HepG2 (cell line): ENCODE measurements around the gene SEC14L5. TPM values are rescaled to one million over a fixed set of nuclear protein-coding genes. Genes with fewer than 3 reads are reported as not detected.
A peak's percentile ranks its signal among the peaks of the same experiment; 100 is the strongest.

Source experiments
- ATAC-seq: fragments of 200-7000 bp; cut with Tn5 transposase; 3 replicates; pipeline ENCODE4 v1.9.1; 2020; ENCODE audit warnings: mild to moderate bottlenecking, moderate library complexity
- BruUV-seq: library from RNA; stranded (reverse); fragments of 400-500 nt; replicated peaks from 2 replicates; lab custom pipeline; 2021; lab: Mats Ljungman, UMichigan
- CTCF ChIA-PET: fragments of 300-600 bp; formaldehyde crosslinking; extraction: SDS; loops from one replicate; lab custom pipeline; 2021; ENCODE audit warnings: low total read pairs, inconsistent platforms, low intra/inter-chr PET ratio; lab: Yijun Ruan, JAX
- POLR2A ChIA-PET: fragments of 350-600 bp; sonication (Branson Sonifier 250); formaldehyde crosslinking; loops from one replicate; lab custom pipeline; 2020; ENCODE audit warnings: antibody characterized with exemption, inconsistent platforms; lab: Yijun Ruan, JAX
- DNase-seq: peaks from one replicate; pipeline ENCODE4 v3.0.0-alpha.2; 2015; ENCODE audit warnings: low spot score
- FAIRE-seq: peaks from 3 replicates; lab custom pipeline; 2011; peaks lifted over from hg19 to GRCh38; lab: Jason Lieb, UNC
- H2AFZ ChIP-seq: one replicate; pipeline ENCODE4 v1.6.1; 2011; ENCODE audit warnings: low read length, inconsistent platforms
- H3K27ac ChIP-seq: fragments of 300-600 bp; 3 replicates; pipeline ENCODE4 v1.8.0; 2011; ENCODE audit warnings: mixed run types, mild to moderate bottlenecking, mixed read lengths, low read length, inconsistent platforms; ENCODE audit not compliant: insufficient read depth; ENCODE audit errors: extremely low read length
- H3K27me3 ChIP-seq, 2 experiments: fragments of 200-600 bp in 1 of 2; 2 replicates in 1 of 2; 3 replicates in 1 of 2; pipeline versions ENCODE4 v1.6.0 to v1.8.0; 2011; ENCODE audit warnings: low read length in 2 of 2, mild to moderate bottlenecking in 2 of 2, moderate library complexity in 2 of 2, inconsistent platforms in 1 of 2; ENCODE audit not compliant: insufficient read depth in 2 of 2, control insufficient read depth in 1 of 2
- H3K36me3 ChIP-seq, 2 experiments: fragments of 200-600 bp in 1 of 2; replicated peaks in 1 of 2; 2 replicates in 1 of 2; 3 replicates in 1 of 2; pipeline versions ENCODE4 v1.5.1 to v1.8.0; 2011; ENCODE audit warnings: low read length in 2 of 2, inconsistent platforms in 1 of 2; ENCODE audit not compliant: insufficient read depth in 2 of 2, control insufficient read depth in 1 of 2
- H3K4me1 ChIP-seq: 2 replicates; pipeline ENCODE4 v1.5.1; 2012; ENCODE audit warnings: low read length, inconsistent platforms; ENCODE audit not compliant: insufficient read depth
- H3K4me2 ChIP-seq: 2 replicates; pipeline ENCODE4 v1.6.0; 2011; ENCODE audit warnings: low read depth, low read length, inconsistent platforms
- H3K4me3 ChIP-seq, 3 experiments: fragments of 200-600 bp in 1 of 3; sonication (generic), shearing (Covaris generic) in 1 of 3; replicated peaks in 1 of 3; 2 replicates each; pipeline ENCODE4 v1.5.1; 2011 to 2016; ENCODE audit warnings: low read length in 3 of 3, inconsistent platforms in 2 of 3, low read depth in 2 of 3, mild to moderate bottlenecking in 2 of 3, control low read depth in 1 of 3, mixed read lengths in 1 of 3; ENCODE audit not compliant: insufficient read depth in 1 of 3
- H3K79me2 ChIP-seq: one replicate; pipeline ENCODE4 v1.6.1; 2011; ENCODE audit warnings: low read length, inconsistent platforms; ENCODE audit not compliant: insufficient read depth
- H3K9ac ChIP-seq: 2 replicates; pipeline ENCODE4 v1.6.0; 2011; ENCODE audit warnings: mild to moderate bottlenecking, low read depth, low read length, inconsistent platforms; ENCODE audit not compliant: insufficient read depth
- H3K9me3 ChIP-seq: 2 replicates; pipeline ENCODE4 v1.5.1; 2012; ENCODE audit warnings: mild to moderate bottlenecking, low read length
- H4K20me1 ChIP-seq: 2 replicates; pipeline ENCODE4 v1.6.0; 2011; ENCODE audit warnings: inconsistent platforms, mild to moderate bottlenecking, low read length, moderate library complexity; ENCODE audit not compliant: insufficient read depth
- FOXA1 ChIP-seq, 2 experiments: fragments of 450-650 bp in 1 of 2; sonication (generic) in 1 of 2; formaldehyde crosslinking in 1 of 2; IDR thresholded peaks; 2 replicates each; pipeline versions ENCODE4 v1.4.0 to v1.6.1; 2016 to 2020; ENCODE audit warnings: missing genetic modification reagents in 1 of 2
- ISL2 ChIP-seq: sonication (generic); formaldehyde crosslinking; IDR thresholded peaks from 2 replicates; pipeline ENCODE4 v1.5.0; 2020; ENCODE audit warnings: missing genetic modification reagents
- PHF21A ChIP-seq: sonication (generic); formaldehyde crosslinking; IDR thresholded peaks from 2 replicates; pipeline ENCODE4 v1.5.0; 2020; ENCODE audit warnings: mild to moderate bottlenecking, missing genetic modification reagents
- PHF8 ChIP-seq: sonication (generic); formaldehyde crosslinking; IDR thresholded peaks from 2 replicates; pipeline ENCODE4 v1.5.0; 2020; ENCODE audit warnings: missing genetic modification reagents
- RFX5 ChIP-seq: IDR thresholded peaks from 2 replicates; pipeline ENCODE4 v1.6.1; 2011; ENCODE audit warnings: low read depth, low read length, improper control_type of control experiment
- SRSF9 ChIP-seq: fragments of 200-400 bp; formaldehyde crosslinking; IDR thresholded peaks from 2 replicates; pipeline ENCODE4 v1.6.1; 2018; ENCODE audit warnings: borderline replicate concordance, mild to moderate bottlenecking, low read depth, low read length; ENCODE audit not compliant: insufficient read depth, poor library complexity, severe bottlenecking
- ZBTB38 ChIP-seq: sonication (generic); formaldehyde crosslinking; IDR thresholded peaks from 2 replicates; pipeline ENCODE4 v1.5.1; 2020; ENCODE audit warnings: mild to moderate bottlenecking, missing genetic modification reagents
- ZFY ChIP-seq: sonication (generic); formaldehyde crosslinking; IDR thresholded peaks from 2 replicates; pipeline ENCODE4 v1.4.0; 2020; ENCODE audit warnings: missing genetic modification reagents
- ZNF292 ChIP-seq: sonication (generic); formaldehyde crosslinking; IDR thresholded peaks from 2 replicates; pipeline ENCODE4 v1.8.1; 2022; ENCODE audit warnings: mild to moderate bottlenecking, low read depth, missing genetic modification reagents, borderline replicate concordance
- ZNF350 ChIP-seq: sonication (generic); formaldehyde crosslinking; IDR thresholded peaks from 2 replicates; pipeline ENCODE4 v1.4.0; 2020; ENCODE audit warnings: mild to moderate bottlenecking, low read depth, missing genetic modification reagents, borderline replicate concordance
- ZNF558 ChIP-seq: sonication (generic); formaldehyde crosslinking; IDR thresholded peaks from 2 replicates; pipeline ENCODE4 v1.9.0; 2022; ENCODE audit warnings: mild to moderate bottlenecking, missing genetic modification reagents, borderline replicate concordance
- ZNF776 ChIP-seq: sonication (generic); formaldehyde crosslinking; IDR thresholded peaks from 2 replicates; pipeline ENCODE4 v1.4.0; 2020; ENCODE audit warnings: mild to moderate bottlenecking, missing genetic modification reagents
- WGBS: methylation state at CpG from one replicate; pipeline ENCODE4 v1.1.6; 2017; ENCODE audit warnings: low lambda C conversion rate; 5-methylcytosine and 5-hydroxymethylcytosine counted together
- in situ Hi-C: cut with HindIII; loops from 2 replicates; pipeline ENCODE4 v1.10.0; 2017; ENCODE audit warnings: low pct_unique_long_range_greater_than_20kb; ENCODE audit not compliant: extremely low pct_ligation_motif_present
- intact Hi-C: fragments of 100-400 bp; cut with micrococcal nuclease; formaldehyde crosslinking; loops from one replicate; pipeline ENCODE4 v1.10.0; 2022; ENCODE audit not compliant: unreplicated experiment
- polyA plus RNA-seq, 8 experiments: library from polyadenylated mRNA; depleted of rRNA in 3 of 8; stranded (reverse) in 7 of 8; unstranded in 1 of 8; fragments of >200 nt; fragmentation: Illumina TruSeq in 4 of 8; extraction: Trizol in 4 of 8; gene quantifications; 2 replicates each; pipeline versions ENCODE4 v1.2.1 to v1.2.3, GENCODE V29; 2011 to 2016; ENCODE audit warnings: low read depth in 4 of 8, missing spikeins in 1 of 8, mixed read lengths in 1 of 8; ENCODE audit not compliant: insufficient read depth in 1 of 8
- total RNA-seq, 5 experiments: library from RNA; depleted of rRNA; stranded (reverse); fragments of >200 nt; fragmentation: Illumina TruSeq; extraction: Trizol; gene quantifications; 2 replicates each; pipeline ENCODE4 v1.2.3, GENCODE V29; 2016; ENCODE audit warnings: low read depth in 1 of 5
- TF ChIP-seq, protein P1 (sequence below): sonication (generic); formaldehyde crosslinking; conservative IDR thresholded peaks from 2 replicates; pipeline ENCODE4 v1.8.0; 2022; ENCODE audit warnings: mild to moderate bottlenecking, moderate library complexity, missing genetic modification reagents
- TF ChIP-seq, protein P2 (sequence below): sonication (generic); formaldehyde crosslinking; conservative IDR thresholded peaks from 2 replicates; pipeline ENCODE4 v1.5.0; 2020; ENCODE audit warnings: missing genetic modification reagents
- TF ChIP-seq, protein P3 (sequence below): sonication (generic); formaldehyde crosslinking; IDR thresholded peaks from 2 replicates; pipeline ENCODE4 v1.4.0; 2020; ENCODE audit warnings: missing genetic modification reagents, borderline replicate concordance
- TF ChIP-seq, protein P4 (sequence below): fragments of 450-650 bp; IDR thresholded peaks from 2 replicates; pipeline ENCODE4 v1.6.1; 2016

SEC14L5 gene
- total and polyA plus RNA-seq, 2 of the 13 experiments (the other 11 are each of a cell fraction or from before 2014, with no cell fraction given): 0.40 to 0.42 TPM

DNA sequence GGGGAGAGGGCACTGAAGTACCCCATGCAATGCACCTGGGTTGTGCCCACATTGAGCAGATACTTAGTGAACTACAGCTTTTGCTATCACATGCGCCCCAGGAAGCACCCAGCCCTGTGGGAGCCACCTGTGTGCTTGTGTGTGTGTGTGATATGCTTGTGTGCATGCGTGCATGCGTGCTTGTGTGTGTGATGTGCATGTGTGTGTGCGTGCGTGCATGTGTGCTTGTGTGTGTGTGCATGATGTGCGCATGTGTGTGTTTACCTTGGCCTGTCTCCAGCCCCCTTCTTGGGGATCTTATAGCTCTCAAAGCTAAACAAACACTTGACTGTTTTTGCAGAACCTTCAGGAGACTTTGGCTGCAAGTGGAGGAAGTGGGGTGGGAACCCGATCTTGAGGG lies 106.8 kb downstream of the SEC14L5 start:
- no peaks in the 10 kb centered on the region for H4K20me1 ChIP-seq
- intact Hi-C loops (no loop called here), in situ Hi-C loops (no loop called here)
- no peaks in the 10 kb centered on the region for H3K36me3 ChIP-seq
- H3K4me1 ChIP-seq: peaks cover 21% of the 10 kb centered on the region
- DNase-seq (no peak), ATAC-seq (no peak; the same call in 2 of the 3 replicates), FAIRE-seq (no peak)
- H3K4me2 ChIP-seq: peak overlapping the region; percentile 76
- no peak overlapping the region for H3K27ac ChIP-seq
- 25% methylated on average over 7 of the region's 7 CpGs for WGBS
- POLR2A ChIA-PET: interaction anchor here (0.8 kb wide), 1 partner anchor 29 kb away, joined by 3 read pairs; no protein-coding TSS in a partner anchor
- BruUV-seq: no TSS peak
- H3K27me3 ChIP-seq: peaks cover 0 to 21% of the 10 kb centered on the region in 2 experiments; a peak in 2 of 5 replicates
- no peak overlapping the region for H3K9ac ChIP-seq
- no peak overlapping the region for H2AFZ ChIP-seq
- CTCF ChIA-PET: no interaction called here
- no peaks in the 10 kb centered on the region for H3K79me2 ChIP-seq
- H3K9me3 ChIP-seq: no peaks in the 10 kb centered on the region
- peak overlapping the region in 1 of 3 experiments; percentile 63; a peak in 1 of 6 replicates for H3K4me3 ChIP-seq
- TF ChIP-seq ZBTB38 (CRISPR knock-in tag) (no peak), ZNF292 (CRISPR knock-in tag) (no peak), ZNF776 (CRISPR knock-in tag) (no peak), ZNF558 (0 out of 2 replicates have a peak, but pooled peaks have one; percentile 23), PHF8 (CRISPR knock-in tag) (no peak), RFX5 (no peak), ZFY (CRISPR knock-in tag) (no peak), ZNF350 (no peak), ISL2 (CRISPR knock-in tag) (no peak), SRSF9 (no peak), FOXA1 (IDR thresholded peaks at IDR 0.05) (no peak; the same call in 1 of the 2 replicates), FOXA1 (CRISPR knock-in tag; IDR thresholded peaks at IDR 0.05) (peak; percentile 79), PHF21A (CRISPR knock-in tag) (0 out of 2 replicates have a peak, but pooled peaks have one; percentile 28)
- TF ChIP-seq, protein P1, sequence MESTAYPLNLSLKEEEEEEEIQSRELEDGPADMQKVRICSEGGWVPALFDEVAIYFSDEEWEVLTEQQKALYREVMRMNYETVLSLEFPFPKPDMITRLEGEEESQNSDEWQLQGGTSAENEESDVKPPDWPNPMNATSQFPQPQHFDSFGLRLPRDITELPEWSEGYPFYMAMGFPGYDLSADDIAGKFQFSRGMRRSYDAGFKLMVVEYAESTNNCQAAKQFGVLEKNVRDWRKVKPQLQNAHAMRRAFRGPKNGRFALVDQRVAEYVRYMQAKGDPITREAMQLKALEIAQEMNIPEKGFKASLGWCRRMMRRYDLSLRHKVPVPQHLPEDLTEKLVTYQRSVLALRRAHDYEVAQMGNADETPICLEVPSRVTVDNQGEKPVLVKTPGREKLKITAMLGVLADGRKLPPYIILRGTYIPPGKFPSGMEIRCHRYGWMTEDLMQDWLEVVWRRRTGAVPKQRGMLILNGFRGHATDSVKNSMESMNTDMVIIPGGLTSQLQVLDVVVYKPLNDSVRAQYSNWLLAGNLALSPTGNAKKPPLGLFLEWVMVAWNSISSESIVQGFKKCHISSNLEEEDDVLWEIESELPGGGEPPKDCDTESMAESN (CRISPR knock-in tag): no peak
- TF ChIP-seq, protein P2, sequence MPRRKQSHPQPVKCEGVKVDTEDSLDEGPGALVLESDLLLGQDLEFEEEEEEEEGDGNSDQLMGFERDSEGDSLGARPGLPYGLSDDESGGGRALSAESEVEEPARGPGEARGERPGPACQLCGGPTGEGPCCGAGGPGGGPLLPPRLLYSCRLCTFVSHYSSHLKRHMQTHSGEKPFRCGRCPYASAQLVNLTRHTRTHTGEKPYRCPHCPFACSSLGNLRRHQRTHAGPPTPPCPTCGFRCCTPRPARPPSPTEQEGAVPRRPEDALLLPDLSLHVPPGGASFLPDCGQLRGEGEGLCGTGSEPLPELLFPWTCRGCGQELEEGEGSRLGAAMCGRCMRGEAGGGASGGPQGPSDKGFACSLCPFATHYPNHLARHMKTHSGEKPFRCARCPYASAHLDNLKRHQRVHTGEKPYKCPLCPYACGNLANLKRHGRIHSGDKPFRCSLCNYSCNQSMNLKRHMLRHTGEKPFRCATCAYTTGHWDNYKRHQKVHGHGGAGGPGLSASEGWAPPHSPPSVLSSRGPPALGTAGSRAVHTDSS (CRISPR knock-in tag): no peak
- TF ChIP-seq, protein P3, sequence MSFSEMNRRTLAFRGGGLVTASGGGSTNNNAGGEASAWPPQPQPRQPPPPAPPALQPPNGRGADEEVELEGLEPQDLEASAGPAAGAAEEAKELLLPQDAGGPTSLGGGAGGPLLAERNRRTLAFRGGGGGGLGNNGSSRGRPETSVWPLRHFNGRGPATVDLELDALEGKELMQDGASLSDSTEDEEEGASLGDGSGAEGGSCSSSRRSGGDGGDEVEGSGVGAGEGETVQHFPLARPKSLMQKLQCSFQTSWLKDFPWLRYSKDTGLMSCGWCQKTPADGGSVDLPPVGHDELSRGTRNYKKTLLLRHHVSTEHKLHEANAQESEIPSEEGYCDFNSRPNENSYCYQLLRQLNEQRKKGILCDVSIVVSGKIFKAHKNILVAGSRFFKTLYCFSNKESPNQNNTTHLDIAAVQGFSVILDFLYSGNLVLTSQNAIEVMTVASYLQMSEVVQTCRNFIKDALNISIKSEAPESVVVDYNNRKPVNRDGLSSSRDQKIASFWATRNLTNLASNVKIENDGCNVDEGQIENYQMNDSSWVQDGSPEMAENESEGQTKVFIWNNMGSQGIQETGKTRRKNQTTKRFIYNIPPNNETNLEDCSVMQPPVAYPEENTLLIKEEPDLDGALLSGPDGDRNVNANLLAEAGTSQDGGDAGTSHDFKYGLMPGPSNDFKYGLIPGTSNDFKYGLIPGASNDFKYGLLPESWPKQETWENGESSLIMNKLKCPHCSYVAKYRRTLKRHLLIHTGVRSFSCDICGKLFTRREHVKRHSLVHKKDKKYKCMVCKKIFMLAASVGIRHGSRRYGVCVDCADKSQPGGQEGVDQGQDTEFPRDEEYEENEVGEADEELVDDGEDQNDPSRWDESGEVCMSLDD (CRISPR knock-in tag): no peak
- TF ChIP-seq, protein P4, sequence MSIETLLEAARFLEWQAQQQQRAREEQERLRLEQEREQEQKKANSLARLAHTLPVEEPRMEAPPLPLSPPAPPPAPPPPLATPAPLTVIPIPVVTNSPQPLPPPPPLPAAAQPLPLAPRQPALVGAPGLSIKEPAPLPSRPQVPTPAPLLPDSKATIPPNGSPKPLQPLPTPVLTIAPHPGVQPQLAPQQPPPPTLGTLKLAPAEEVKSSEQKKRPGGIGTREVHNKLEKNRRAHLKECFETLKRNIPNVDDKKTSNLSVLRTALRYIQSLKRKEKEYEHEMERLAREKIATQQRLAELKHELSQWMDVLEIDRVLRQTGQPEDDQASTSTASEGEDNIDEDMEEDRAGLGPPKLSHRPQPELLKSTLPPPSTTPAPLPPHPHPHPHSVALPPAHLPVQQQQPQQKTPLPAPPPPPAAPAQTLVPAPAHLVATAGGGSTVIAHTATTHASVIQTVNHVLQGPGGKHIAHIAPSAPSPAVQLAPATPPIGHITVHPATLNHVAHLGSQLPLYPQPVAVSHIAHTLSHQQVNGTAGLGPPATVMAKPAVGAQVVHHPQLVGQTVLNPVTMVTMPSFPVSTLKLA: peak; percentile 88
